ENCODE results near the gene TBX18. TPM values are rescaled to one million over a fixed set of nuclear protein-coding genes. Genes with fewer than 3 reads are reported as not detected.
A peak's percentile ranks its signal among the peaks of the same experiment; 100 is the strongest.

The TBX18 gene
- total RNA-seq, 1 experiment from 2014 or later: 0.42 TPM

DNA sequence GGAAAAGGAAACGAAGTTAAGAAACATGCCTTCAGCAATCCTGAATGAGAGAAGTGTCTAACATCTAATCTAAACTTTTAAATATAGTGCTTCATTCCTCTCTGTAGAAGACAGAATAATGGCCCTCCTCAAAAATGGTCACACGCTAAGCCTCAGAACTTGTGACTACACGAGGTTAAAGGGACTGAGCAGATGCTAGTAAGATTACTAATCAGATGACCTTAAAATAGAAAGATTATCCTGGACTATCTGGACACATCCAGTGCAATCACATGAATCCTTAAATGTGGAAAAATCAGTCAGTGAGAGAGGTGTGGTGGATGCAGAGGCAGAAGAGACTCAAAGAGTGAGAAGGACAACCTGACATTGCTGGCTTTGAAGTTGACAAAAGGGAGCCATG lies 126.1 kb downstream of the TBX18 start:
- intact Hi-C loops (cut with micrococcal nuclease): no loop called here
- no peaks in the 10 kb centered on the region for H3K36me3 Mint-ChIP-seq (ENCODE audit: insufficient read depth, unreplicated experiment)

More for the DNA sequence above, 126.1 kb downstream of the TBX18 start:
- ChIA-PET POLR2A (no interaction called here), CTCF (no interaction called here)
- Mint-ChIP-seq H3K4me1 (ENCODE audit: insufficient read depth, unreplicated experiment) (peaks cover 33% of the 10 kb centered on the region), H3K9me3 (ENCODE audit: unreplicated experiment) (peaks cover 9% of the 10 kb centered on the region), H3K27ac (ENCODE audit: low read depth, unreplicated experiment) (peak overlapping the region; percentile 61), H3K27me3 (ENCODE audit: insufficient read depth, unreplicated experiment) (no peaks in the 10 kb centered on the region), H3K4me3 (ENCODE audit: unreplicated experiment) (no peak overlapping the region)
- BruUV-seq (replicated peaks): no TSS peak
- no peak for DNase-seq (ENCODE audit: unreplicated experiment)
- no peak for TF ChIP-seq CTCF (IDR thresholded peaks at IDR 0.05; ENCODE audit: unreplicated experiment)

Data from MCF 10A (cell line).